Measurements from ENCODE around the gene STEEP1.

The STEEP1 gene

GRCh38 chrX:119521246-119521645, 44.0 kb downstream of the STEEP1 start:
- TF ChIP-seq CTCF (IDR thresholded peaks at IDR 0.05; ENCODE audit: insufficient read depth, low read length, poor library complexity, severe bottlenecking): no peak
- TF ChIP-seq EZH2phosphoT487 (conservative IDR thresholded peaks at IDR 0.05; ENCODE audit: low read length): no peak
- Histone ChIP-seq H3K4me2 (ENCODE audit: low read depth, low read length, poor library complexity, severe bottlenecking) (no peak overlapping the region), H3K9me2 (replicated peaks; ENCODE audit: insufficient read depth, low read length) (no peaks in the 10 kb centered on the region), H3K9me3 (ENCODE audit: insufficient read depth, low read length) (no peaks in the 10 kb centered on the region), H4K20me1 (ENCODE audit: low read depth, low read length) (no peaks in the 10 kb centered on the region), H2AFZ (ENCODE audit: low read depth, low read length, severe bottlenecking) (no peak overlapping the region), H3K79me2 (ENCODE audit: insufficient read depth, low read length) (no peaks in the 10 kb centered on the region), H3K36me3 (ENCODE audit: low read length) (no peaks in the 10 kb centered on the region), H3K9ac (ENCODE audit: low read length) (no peak overlapping the region), H3K27me3 (ENCODE audit: low read length) (no peaks in the 10 kb centered on the region), H3F3A (ENCODE audit: insufficient read depth) (no peaks in the 10 kb centered on the region), H3K4me3 (ENCODE audit: insufficient read depth, low read length, poor library complexity, severe bottlenecking) (no peak overlapping the region), H3K27ac (ENCODE audit: low read depth, low read length) (no peak overlapping the region)

- Histone ChIP-seq H3F3A (ENCODE audit: insufficient read depth) (no peaks in the 10 kb centered on the region), H3K4me3 (ENCODE audit: insufficient read depth, low read length, poor library complexity, severe bottlenecking) (no peak overlapping the region), H3K4me2 (ENCODE audit: low read depth, low read length, poor library complexity, severe bottlenecking) (no peak overlapping the region), H3K27me3 (ENCODE audit: low read length) (no peaks in the 10 kb centered on the region), H4K20me1 (ENCODE audit: low read depth, low read length) (no peaks in the 10 kb centered on the region), H3K79me2 (ENCODE audit: insufficient read depth, low read length) (no peaks in the 10 kb centered on the region), H3K9me3 (ENCODE audit: insufficient read depth, low read length) (no peaks in the 10 kb centered on the region), H3K9ac (ENCODE audit: low read length) (no peak overlapping the region), H3K36me3 (ENCODE audit: low read length) (no peaks in the 10 kb centered on the region), H2AFZ (ENCODE audit: low read depth, low read length, severe bottlenecking) (no peak overlapping the region), H3K27ac (ENCODE audit: low read depth, low read length) (no peak overlapping the region), H3K9me2 (replicated peaks; ENCODE audit: insufficient read depth, low read length) (no peaks in the 10 kb centered on the region)
- no peak for TF ChIP-seq CTCF (IDR thresholded peaks at IDR 0.05; ENCODE audit: insufficient read depth, low read length, poor library complexity, severe bottlenecking)
- TF ChIP-seq EZH2phosphoT487 (conservative IDR thresholded peaks at IDR 0.05; ENCODE audit: low read length): no peak
Observed at GRCh38 chrX:119518371-119518770, 46.8 kb downstream of the STEEP1 start.

GRCh38 chrX:119516157-119516702, 49.0 kb downstream of the STEEP1 start:
- no peak overlapping the region for H3K27ac ChIP-seq (ENCODE audit: low read depth, low read length)
- no peaks in the 10 kb centered on the region for H4K20me1 ChIP-seq (ENCODE audit: low read depth, low read length)
- no peaks in the 10 kb centered on the region for H3K27me3 ChIP-seq (ENCODE audit: low read length)
- H3K9ac ChIP-seq (ENCODE audit: low read length): no peak overlapping the region
- peak overlapping the region; percentile 80 for H2AFZ ChIP-seq (ENCODE audit: low read depth, low read length, severe bottlenecking)
- no peaks in the 10 kb centered on the region for H3K36me3 ChIP-seq (ENCODE audit: low read length)
- H3K9me2 ChIP-seq (replicated peaks; ENCODE audit: insufficient read depth, low read length): no peaks in the 10 kb centered on the region
- no peaks in the 10 kb centered on the region for H3F3A ChIP-seq (ENCODE audit: insufficient read depth)
- H3K4me2 ChIP-seq (ENCODE audit: low read depth, low read length, poor library complexity, severe bottlenecking): no peak overlapping the region
- H3K4me3 ChIP-seq (ENCODE audit: insufficient read depth, low read length, poor library complexity, severe bottlenecking): no peak overlapping the region
- peak; percentile 52 for TF ChIP-seq CTCF (IDR thresholded peaks at IDR 0.05; ENCODE audit: insufficient read depth, low read length, poor library complexity, severe bottlenecking)
- no peak for TF ChIP-seq EZH2phosphoT487 (conservative IDR thresholded peaks at IDR 0.05; ENCODE audit: low read length)
- no peaks in the 10 kb centered on the region for H3K9me3 ChIP-seq (ENCODE audit: insufficient read depth, low read length)
- no peaks in the 10 kb centered on the region for H3K79me2 ChIP-seq (ENCODE audit: insufficient read depth, low read length)

Data from SU-DHL-6 (cell line).